GM21786 (cell line): ENCODE data around the gene EHMT1.

Experiments
- ATAC-seq: cut with Tn5 transposase; IDR thresholded peaks from one replicate; pipeline ENCODE4 v1.9.1; 2021; ENCODE audit not compliant: unreplicated experiment

EHMT1 gene

GRCh38 chr9:137690930-137691645 lies 72.3 kb downstream of the EHMT1 start:
- ATAC-seq = no peak

DNA sequence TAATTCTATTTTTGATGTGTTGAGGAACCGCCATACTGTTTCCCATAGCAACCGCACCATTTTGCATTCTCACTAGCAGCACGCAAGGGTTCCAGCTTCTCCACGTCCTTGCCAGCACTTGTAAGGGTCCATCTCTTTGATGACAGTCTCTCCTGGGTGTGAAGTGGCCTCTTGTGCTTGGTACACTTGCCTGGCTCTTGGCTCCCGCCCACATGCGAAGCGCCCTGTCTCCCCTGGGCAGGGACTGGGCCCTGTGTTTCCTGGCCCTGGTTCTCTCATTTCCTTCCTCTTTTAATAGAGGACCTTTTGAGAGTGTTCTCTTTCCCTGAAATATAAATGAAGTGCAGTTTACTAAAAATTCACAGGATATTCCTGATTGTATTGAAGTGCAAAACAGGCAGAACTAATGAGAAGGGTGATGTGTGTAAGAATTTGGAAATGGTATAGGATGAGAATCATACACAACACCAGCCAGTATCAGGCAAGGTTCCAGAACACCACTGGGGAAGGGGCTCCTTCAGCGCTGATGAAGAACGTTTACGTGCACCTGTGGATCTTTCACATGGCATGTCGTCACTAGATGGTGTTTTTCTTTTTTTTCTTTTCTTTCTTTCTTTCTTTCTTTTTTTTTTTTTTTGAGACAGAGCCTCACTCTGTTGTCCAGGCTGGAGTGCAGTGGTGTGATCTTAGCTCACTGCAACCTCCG lies 73.0 kb downstream of the EHMT1 start:
- ATAC-seq = no peak

- ATAC-seq = no peak
Measured at GRCh38 chr9:137694236-137694959, 75.6 kb downstream of the EHMT1 start.

DNA sequence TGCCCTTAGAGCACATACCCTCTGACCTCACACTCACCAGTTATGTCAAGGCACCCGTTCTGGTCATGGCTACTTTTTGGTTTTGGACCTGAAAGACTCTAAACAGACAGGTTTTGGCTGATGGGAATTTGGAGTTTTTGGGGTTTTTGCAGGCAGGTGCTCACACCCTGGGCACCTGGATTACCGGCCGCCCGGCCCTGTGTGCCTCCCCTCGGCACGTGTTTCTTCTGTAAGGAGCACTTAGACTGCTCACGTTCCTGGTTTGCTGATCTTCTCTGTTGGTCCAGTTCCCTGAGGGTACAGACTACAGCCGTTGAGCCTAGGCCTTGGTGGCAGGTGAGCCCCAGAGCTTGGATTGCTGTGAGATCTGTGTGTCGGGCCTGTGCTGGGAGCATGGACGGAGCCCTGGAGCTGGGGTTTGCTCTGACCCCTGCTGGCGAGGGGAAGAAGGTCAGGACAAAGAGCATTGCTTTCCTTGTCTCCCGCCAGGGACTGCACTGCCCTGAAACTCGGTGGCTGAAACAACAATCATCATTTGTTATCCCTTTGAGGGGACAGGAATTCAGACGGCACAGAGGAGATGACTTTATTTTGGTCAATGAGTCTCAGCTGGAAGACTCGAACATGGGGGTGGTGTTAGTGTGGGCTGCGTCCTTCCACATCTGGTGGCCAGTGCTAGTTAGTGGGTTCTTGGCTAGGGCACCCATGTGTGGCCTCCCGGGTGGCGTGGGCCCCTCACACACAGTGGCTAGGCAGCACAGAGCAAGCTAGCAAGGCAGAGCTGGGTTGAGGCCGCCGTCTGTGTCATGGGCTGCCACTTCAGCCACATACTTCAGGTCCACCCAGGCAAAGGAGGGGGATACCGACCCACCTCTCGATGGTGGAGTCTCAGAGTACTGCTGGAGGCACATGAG lies 76.4 kb downstream of the EHMT1 start:
- no peak for ATAC-seq

DNA sequence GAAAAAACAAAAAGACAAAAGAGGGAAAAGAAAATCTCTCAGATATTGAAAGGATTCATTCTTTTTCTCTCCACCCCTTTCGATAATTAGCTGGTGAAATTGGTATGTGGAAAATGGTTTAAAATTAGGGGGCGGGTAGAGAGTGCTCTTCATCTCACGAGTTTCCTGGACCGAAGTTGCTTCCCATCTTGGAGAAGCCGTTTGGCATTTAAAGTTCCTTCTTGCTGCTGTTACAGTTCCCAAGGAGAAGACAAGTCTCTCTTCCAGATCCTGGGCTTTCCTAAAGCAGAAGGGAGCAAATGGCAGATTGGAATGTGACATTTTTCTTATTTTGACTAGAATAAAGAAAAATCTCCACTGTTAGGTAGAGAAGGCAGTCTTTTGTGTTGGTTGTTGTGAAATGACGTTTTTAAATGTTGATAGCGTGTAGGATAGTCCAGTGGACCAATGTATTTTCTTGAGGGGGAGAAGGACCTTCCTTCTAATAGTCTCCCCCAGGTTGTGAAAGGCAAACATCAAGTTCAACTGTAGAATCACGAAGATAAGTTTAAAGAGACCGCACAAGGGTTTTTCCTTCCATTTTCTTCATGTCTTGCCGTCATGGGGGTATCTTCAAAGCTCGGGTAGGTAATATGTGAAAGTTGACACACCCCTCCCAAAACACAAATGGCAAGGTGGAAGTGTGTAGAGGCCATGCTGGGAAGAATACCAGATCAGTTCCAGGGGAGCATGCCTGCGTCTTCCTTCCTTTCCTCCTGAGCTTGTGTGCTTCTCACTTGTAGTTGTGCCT lies 77.5 kb downstream of the EHMT1 start:
- ATAC-seq = no peak

GRCh38 chr9:137697193-137697592 lies 78.4 kb downstream of the EHMT1 start:
- ATAC-seq = no peak

DNA sequence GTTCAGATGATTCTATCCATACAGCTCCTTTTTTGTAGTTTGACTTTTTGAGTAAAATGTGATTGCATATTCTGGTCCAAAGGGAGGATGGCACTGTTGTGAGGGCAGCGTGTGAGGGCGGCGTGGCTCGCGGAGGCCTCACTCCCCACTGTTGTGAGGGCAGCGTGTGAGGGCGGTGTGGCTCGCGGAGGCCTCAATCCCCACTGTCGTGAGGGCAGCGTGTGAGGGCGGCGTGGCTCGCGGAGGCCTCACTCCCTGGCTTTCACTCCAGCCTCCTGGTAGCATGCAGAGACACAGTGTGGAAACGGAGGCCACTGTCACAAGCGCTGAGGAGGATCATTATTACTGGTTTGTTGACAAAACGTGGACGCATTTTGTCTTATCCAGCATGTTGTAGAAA lies 79.0 kb downstream of the EHMT1 start:
- no peak for ATAC-seq

DNA sequence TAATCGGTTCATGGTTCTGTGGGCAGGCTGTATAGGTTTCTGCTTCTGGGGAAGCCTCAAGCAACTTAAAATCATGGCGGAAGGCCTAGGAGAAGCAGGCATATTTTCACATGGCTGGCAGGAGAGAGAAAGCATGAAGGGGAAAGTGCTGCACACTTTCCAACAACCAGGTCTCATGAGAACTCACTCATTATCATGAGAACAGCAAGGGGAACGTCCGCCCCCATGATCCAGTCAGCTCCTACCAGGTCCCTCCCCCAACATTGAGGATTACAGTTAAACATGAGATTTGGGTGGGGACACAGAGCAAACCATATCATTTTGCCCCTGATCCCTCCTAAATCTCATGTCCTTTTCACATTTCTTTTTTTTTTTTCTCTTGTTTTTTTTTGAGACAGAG lies 82.1 kb downstream of the EHMT1 start:
- no peak for ATAC-seq

GRCh38 chr9:137702615-137703379 lies 84.0 kb downstream of the EHMT1 start:
- ATAC-seq = no peak

- ATAC-seq = no peak
Measured at GRCh38 chr9:137703842-137704508, 85.2 kb downstream of the EHMT1 start.

- peak; percentile 82 for ATAC-seq
Measured at GRCh38 chr9:137705443-137705863, 86.6 kb downstream of the EHMT1 start.

GRCh38 chr9:137705906-137706305 lies 87.1 kb downstream of the EHMT1 start:
- ATAC-seq = peak; percentile 15

GRCh38 chr9:137707361-137707760 lies 88.6 kb downstream of the EHMT1 start:
- ATAC-seq = no peak

DNA sequence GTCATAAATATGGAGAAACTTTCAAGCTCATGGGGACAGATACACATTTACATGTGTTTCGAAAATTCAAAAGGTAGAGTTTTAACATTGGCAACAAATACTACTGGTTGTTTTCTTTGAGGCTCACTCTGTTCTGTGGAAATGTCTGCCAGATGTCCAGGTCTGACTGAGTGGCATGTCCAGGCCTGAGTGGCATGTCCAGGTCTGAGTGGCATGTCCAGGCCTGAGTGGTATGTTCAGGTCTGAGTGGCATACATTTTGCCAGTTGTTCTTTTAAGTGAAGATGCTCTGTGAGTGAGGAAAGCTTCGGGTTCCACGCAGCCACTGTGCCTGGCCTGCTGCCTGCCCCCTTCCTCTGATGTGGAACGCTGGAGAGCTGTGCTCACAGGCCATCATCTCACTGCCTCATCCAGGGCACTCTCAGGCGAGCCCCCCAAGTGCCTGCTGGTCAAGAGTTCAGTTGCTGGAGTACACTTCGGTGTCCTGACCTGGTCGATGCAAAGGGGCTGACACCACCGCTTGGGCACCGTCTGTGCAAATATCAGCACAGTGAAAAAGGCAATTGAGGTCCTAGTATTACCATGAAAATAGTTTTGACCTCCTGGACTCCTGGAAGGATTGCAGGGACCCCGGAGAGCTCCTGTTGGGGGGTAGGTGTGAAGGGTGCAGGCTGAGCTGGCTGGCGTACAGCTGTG lies 89.9 kb downstream of the EHMT1 start:
- no peak for ATAC-seq

DNA sequence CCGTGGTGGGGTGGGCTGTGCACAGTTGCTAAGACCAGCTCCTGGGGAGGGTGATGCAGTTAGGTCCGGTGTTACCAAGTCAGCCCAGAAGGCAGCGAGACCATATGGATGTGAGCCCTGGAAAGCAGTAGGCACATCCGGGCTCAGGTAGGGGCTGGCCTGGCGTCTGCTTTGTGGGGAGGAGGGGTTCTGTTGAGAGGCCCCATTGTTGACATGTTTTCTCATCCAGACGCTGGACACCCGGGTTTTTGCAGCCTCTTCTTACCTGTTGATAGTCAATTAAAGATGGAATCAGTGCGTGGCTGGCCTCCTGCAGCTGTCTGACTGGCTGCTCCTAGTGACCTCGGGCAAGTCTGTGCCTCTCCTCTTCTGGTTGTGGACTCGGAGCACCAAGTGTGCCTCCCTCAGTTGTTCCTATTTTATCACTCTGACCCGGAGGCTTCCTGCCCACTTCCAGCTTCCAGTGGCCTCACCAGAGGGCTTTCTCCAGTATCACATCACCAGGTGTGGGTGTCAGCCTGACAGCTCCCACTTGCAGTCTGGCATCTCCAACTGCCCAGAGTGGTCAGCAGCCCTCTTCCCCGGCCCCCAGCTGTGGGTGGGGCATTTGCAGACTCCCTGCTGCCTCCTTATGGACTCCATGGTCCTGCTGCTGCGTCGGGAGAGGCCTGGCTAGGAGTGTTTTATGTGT lies 90.8 kb downstream of the EHMT1 start:
- no peak for ATAC-seq

- no peak for ATAC-seq
Measured at GRCh38 chr9:137710704-137711103, 91.9 kb downstream of the EHMT1 start.

- ATAC-seq = no peak
Measured at GRCh38 chr9:137711678-137712105, 92.9 kb downstream of the EHMT1 start.

- ATAC-seq = no peak
Measured at GRCh38 chr9:137715321-137715720, 96.5 kb downstream of the EHMT1 start.
